ENCODE results near the gene CPLX1.

Gene CPLX1

DNA sequence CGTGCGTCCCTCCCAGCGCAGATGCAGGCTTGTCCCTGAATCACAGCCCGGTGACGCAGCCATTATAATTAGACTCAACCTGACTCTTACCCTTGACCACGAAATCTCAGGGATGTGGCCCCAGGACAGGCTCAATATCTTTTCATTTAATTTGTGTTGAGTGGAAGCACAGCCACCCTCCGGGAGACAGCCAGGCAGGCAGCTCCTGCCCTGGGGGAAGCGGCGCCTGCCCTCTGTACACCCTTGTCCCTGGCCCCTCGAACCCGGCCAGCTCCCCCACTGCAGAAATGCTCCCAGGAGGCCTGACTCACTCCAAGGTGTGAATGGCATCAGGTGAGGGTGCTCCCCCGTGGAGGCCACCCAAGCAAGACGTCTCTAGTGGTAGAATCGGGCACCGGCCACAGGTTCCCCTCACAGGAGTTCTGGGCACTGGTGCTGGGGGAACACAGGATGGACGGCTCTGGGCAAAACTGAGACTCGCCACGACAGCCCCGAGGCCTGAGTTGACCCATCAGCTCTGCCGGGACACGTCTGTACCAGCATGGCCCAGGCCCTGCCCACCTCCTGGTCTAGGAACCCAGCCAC lies 2.7 kb downstream of the CPLX1 start:
- DNase-seq (ENCODE audit: insufficient read length, low spot score), result no peak

DNA sequence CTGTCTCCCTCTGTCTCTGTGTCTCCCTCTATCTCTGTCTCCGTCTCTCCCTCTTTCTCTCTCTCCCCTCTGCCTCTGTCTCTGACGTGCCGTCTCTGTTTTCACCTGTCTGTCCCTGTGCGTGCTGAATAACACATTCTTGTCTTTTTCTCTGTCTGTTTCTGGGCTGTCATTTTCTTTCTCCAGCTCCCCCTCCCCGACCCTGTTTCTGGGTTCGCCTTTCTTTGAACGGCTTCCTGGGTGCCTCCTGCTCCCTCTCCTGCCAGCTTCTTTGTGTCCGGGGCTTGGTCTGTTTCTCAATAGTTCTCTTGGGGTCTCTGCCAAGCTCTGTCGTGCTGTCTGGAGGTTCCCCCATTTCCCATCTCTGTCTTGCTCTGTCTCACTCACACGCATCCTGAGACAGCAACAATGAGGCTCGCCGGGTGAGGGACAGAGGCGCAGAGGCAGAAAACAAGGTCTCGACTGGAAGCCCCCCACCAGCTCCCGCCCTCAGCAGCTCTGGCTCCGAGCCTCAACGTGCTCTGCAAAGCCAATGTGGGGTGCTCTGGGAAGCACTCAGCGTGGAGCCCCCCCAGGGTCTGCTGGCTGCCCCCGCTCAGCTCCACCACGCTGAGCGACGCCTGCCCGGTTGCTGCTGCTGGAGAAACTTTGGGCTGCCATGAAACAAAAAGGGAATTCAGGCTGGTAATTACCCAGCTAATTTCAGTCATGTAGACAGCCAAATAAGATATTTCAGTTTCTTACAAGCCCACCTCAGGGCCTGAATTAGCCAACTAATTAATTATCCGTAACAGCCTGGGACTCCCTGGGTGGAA lies 3.4 kb downstream of the CPLX1 start:
- no peak for DNase-seq (ENCODE audit: insufficient read length, low spot score)
- no peak for FAIRE-seq
- TF ChIP-seq POLR2A (IDR thresholded peaks at IDR 0.05; ENCODE audit: low read depth, low read length) (no peak), TAF1 (IDR thresholded peaks at IDR 0.05; ENCODE audit: low read depth, low read length) (no peak), POLR2AphosphoS5 (IDR thresholded peaks at IDR 0.05; ENCODE audit: low read depth, low read length) (no peak), PAX5 (IDR thresholded peaks at IDR 0.05; ENCODE audit: insufficient read depth, low read length, severe bottlenecking) (no peak), POU2F2 (IDR thresholded peaks at IDR 0.05; ENCODE audit: low read depth, low read length) (no peak), SPI1 (IDR thresholded peaks at IDR 0.05; ENCODE audit: low read depth, low read length) (no peak)

More for the DNA sequence above, 2.7 kb downstream of the CPLX1 start:
- FAIRE-seq, result no peak
- TF ChIP-seq POU2F2 (IDR thresholded peaks at IDR 0.05; ENCODE audit: low read depth, low read length) (no peak), PAX5 (IDR thresholded peaks at IDR 0.05; ENCODE audit: insufficient read depth, low read length, severe bottlenecking) (no peak), SPI1 (IDR thresholded peaks at IDR 0.05; ENCODE audit: low read depth, low read length) (no peak), POLR2AphosphoS5 (IDR thresholded peaks at IDR 0.05; ENCODE audit: low read depth, low read length) (no peak), POLR2A (IDR thresholded peaks at IDR 0.05; ENCODE audit: low read depth, low read length) (no peak)

GRCh38 chr4:821631-822030 lies 4.3 kb downstream of the CPLX1 start:
- FAIRE-seq, result no peak
- TF ChIP-seq TAF1 (IDR thresholded peaks at IDR 0.05; ENCODE audit: low read depth, low read length), result no peak
- TF ChIP-seq PAX5 (IDR thresholded peaks at IDR 0.05; ENCODE audit: insufficient read depth, low read length, severe bottlenecking), result no peak
- no peak for TF ChIP-seq POLR2A (IDR thresholded peaks at IDR 0.05; ENCODE audit: low read depth, low read length)
- TF ChIP-seq POU2F2 (IDR thresholded peaks at IDR 0.05; ENCODE audit: low read depth, low read length), result no peak
- TF ChIP-seq POLR2AphosphoS5 (IDR thresholded peaks at IDR 0.05; ENCODE audit: low read depth, low read length), result no peak
- no peak for DNase-seq (ENCODE audit: insufficient read length, low spot score)

DNA sequence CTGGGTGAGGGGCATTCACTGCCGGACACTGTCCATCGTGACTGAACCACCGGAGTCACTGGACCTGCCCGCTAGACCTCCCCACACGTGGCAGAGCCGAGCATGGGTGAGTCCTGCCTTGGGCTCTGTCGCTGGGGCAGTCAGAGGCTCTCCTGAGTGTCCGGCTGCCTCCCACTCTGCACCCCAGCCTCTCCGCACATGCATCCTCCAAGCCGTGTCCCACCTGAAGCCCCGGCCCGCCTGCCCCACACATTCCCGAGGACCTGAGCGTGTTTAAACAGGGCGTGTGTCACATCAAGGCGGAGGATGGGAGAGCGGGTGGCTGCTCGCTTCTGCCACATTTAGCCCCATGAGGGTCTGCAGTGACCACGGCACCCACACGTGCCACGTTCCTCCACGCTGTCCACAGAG lies 4.7 kb downstream of the CPLX1 start:
- no peak for FAIRE-seq
- no peak for TF ChIP-seq PAX5 (IDR thresholded peaks at IDR 0.05; ENCODE audit: insufficient read depth, low read length, severe bottlenecking)
- TF ChIP-seq POU2F2 (IDR thresholded peaks at IDR 0.05; ENCODE audit: low read depth, low read length), result no peak
- TF ChIP-seq TAF1 (IDR thresholded peaks at IDR 0.05; ENCODE audit: low read depth, low read length), result no peak
- TF ChIP-seq SPI1 (IDR thresholded peaks at IDR 0.05; ENCODE audit: low read depth, low read length), result no peak
- TF ChIP-seq POLR2AphosphoS5 (IDR thresholded peaks at IDR 0.05; ENCODE audit: low read depth, low read length), result no peak

GRCh38 chr4:820230-821172 lies 5.4 kb downstream of the CPLX1 start:
- DNase-seq (ENCODE audit: insufficient read length, low spot score) (no peak), FAIRE-seq (no peak)
- TF ChIP-seq POLR2A (IDR thresholded peaks at IDR 0.05; ENCODE audit: low read depth, low read length), result no peak
- TF ChIP-seq PAX5 (IDR thresholded peaks at IDR 0.05; ENCODE audit: insufficient read depth, low read length, severe bottlenecking), result no peak
- TF ChIP-seq POU2F2 (IDR thresholded peaks at IDR 0.05; ENCODE audit: low read depth, low read length), result no peak
- TF ChIP-seq POLR2AphosphoS5 (IDR thresholded peaks at IDR 0.05; ENCODE audit: low read depth, low read length), result no peak
- TF ChIP-seq SPI1 (IDR thresholded peaks at IDR 0.05; ENCODE audit: low read depth, low read length), result no peak
- no peak for TF ChIP-seq TAF1 (IDR thresholded peaks at IDR 0.05; ENCODE audit: low read depth, low read length)

More for the DNA sequence above, 4.7 kb downstream of the CPLX1 start:
- no peak for DNase-seq (ENCODE audit: insufficient read length, low spot score)

GRCh38 chr4:819401-820229 lies 6.3 kb downstream of the CPLX1 start:
- DNase-seq (ENCODE audit: insufficient read length, low spot score) (no peak), FAIRE-seq (no peak)
- TF ChIP-seq POLR2A (IDR thresholded peaks at IDR 0.05; ENCODE audit: low read depth, low read length) (no peak), PAX5 (IDR thresholded peaks at IDR 0.05; ENCODE audit: insufficient read depth, low read length, severe bottlenecking) (no peak), POLR2AphosphoS5 (IDR thresholded peaks at IDR 0.05; ENCODE audit: low read depth, low read length) (no peak), POU2F2 (IDR thresholded peaks at IDR 0.05; ENCODE audit: low read depth, low read length) (no peak), SPI1 (IDR thresholded peaks at IDR 0.05; ENCODE audit: low read depth, low read length) (no peak)

- FAIRE-seq (no peak), DNase-seq (ENCODE audit: insufficient read length, low spot score) (no peak)
- no peak for TF ChIP-seq PAX5 (IDR thresholded peaks at IDR 0.05; ENCODE audit: insufficient read depth, low read length, severe bottlenecking)
- no peak for TF ChIP-seq SPI1 (IDR thresholded peaks at IDR 0.05; ENCODE audit: low read depth, low read length)
These were observed 7.6 kb downstream of the CPLX1 start for GRCh38 chr4:818106-818921.

DNA sequence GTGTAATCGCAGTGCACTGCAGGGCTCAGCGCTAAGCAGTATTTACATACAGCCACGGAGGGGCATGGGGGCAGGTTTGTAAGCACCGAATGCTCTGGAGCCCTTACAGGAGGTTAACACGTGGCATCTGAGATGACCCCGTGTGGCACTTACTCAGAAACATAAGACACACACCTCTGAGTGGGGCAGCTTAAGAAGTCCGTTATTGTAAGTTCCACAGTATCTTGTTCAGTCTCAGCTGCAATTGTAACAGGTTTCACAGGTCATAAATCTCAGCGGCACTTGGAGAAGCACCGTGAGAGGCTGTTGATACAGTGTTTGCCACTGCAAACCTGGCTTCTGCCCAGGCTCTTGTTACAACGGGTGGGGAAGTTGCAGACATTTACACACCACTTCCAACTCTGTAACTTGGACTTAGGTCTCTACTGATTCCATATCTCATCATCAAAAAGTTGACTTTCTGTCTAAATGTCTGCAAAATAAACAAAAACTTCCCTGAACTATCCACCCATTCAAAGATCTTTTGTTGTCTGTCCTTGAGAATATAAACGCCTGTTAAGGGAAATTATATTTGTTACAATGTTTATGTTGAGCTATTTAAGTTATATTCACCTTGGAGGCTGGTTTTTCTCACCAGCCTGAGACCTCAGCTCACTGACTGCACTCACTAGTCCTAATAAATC lies 10.3 kb downstream of the CPLX1 start:
- no peak for FAIRE-seq
- no peak for TF ChIP-seq TAF1 (IDR thresholded peaks at IDR 0.05; ENCODE audit: low read depth, low read length)
- no peak for TF ChIP-seq POU2F2 (IDR thresholded peaks at IDR 0.05; ENCODE audit: low read depth, low read length)

More for the DNA sequence above, 10.3 kb downstream of the CPLX1 start:
- DNase-seq (ENCODE audit: insufficient read length, low spot score), result no peak

Measured in GM12891 (cell line).